Trophoblast cell (in vitro differentiated cells and primary cell): ENCODE data around the gene TMEM150C.
"Not testable (repeated sequence)": the region's sequence is repeated elsewhere in the genome, so short reads cannot be mapped to it uniquely, and the experiment has no call there.

Experiments
- DNase-seq, 2 donors: peaks; one replicate each; pipeline ENCODE4 v3.0.0-alpha.2; 2016
- H2AFZ ChIP-seq: 2 replicates; pipeline ENCODE4 v1.6.1; 2013; ENCODE audit warnings: low read length, moderate library complexity, mild to moderate bottlenecking; ENCODE audit not compliant: insufficient read depth, poor library complexity
- H2AK5ac ChIP-seq: 2 replicates; pipeline ENCODE4 v1.6.1; 2013; ENCODE audit warnings: mild to moderate bottlenecking, low read length
- H2BK120ac ChIP-seq: 2 replicates; pipeline ENCODE4 v1.6.1; 2013; ENCODE audit warnings: low read length, mild to moderate bottlenecking, moderate library complexity; ENCODE audit not compliant: insufficient read depth, poor library complexity
- H2BK12ac ChIP-seq: 2 replicates; pipeline ENCODE4 v1.6.1; 2013; ENCODE audit warnings: mild to moderate bottlenecking, low read length, moderate library complexity
- H2BK5ac ChIP-seq: 2 replicates; pipeline ENCODE4 v1.6.1; 2013; ENCODE audit warnings: low read length, low read depth, moderate library complexity, mild to moderate bottlenecking; ENCODE audit not compliant: poor library complexity
- H3K14ac ChIP-seq: 2 replicates; pipeline ENCODE4 v1.6.1; 2013; ENCODE audit warnings: mild to moderate bottlenecking, low read length
- H3K18ac ChIP-seq: 2 replicates; pipeline ENCODE4 v1.6.1; 2013; ENCODE audit warnings: mild to moderate bottlenecking, low read length
- H3K23ac ChIP-seq: 2 replicates; pipeline ENCODE4 v1.6.1; 2013; ENCODE audit warnings: low read length
- H3K27ac ChIP-seq: 2 replicates; pipeline ENCODE4 v1.5.1; 2013; ENCODE audit warnings: low read depth, mild to moderate bottlenecking, inconsistent platforms, low read length, moderate library complexity
- H3K27me3 ChIP-seq: 2 replicates; pipeline ENCODE4 v1.6.1; 2013; ENCODE audit warnings: inconsistent platforms, mild to moderate bottlenecking, low read length, moderate library complexity; ENCODE audit not compliant: insufficient read depth
- H3K36me3 ChIP-seq, 2 experiments: 1 replicate in 1 of 2; 2 replicates in 1 of 2; pipeline ENCODE4 v1.6.1; 2013; ENCODE audit warnings: low read length in 2 of 2, mild to moderate bottlenecking in 2 of 2, moderate library complexity in 1 of 2; ENCODE audit not compliant: insufficient read depth in 2 of 2, control insufficient read depth in 1 of 2
- H3K4ac ChIP-seq: 2 replicates; pipeline ENCODE4 v1.6.1; 2013; ENCODE audit warnings: low read depth, mild to moderate bottlenecking, low read length, moderate library complexity
- H3K4me1 ChIP-seq, 2 experiments: 1 replicate in 1 of 2; 2 replicates in 1 of 2; pipeline ENCODE4 v1.6.1; 2013; ENCODE audit warnings: low read length in 2 of 2, mild to moderate bottlenecking in 2 of 2, moderate library complexity in 1 of 2; ENCODE audit not compliant: insufficient read depth in 2 of 2, control insufficient read depth in 1 of 2
- H3K4me2 ChIP-seq: 2 replicates; pipeline ENCODE4 v1.6.1; 2013; ENCODE audit warnings: inconsistent platforms, mild to moderate bottlenecking, low read length, moderate library complexity
- H3K4me3 ChIP-seq: 2 replicates; pipeline ENCODE4 v1.5.1; 2013; ENCODE audit warnings: mild to moderate bottlenecking, low read depth, low read length, inconsistent platforms
- H3K79me1 ChIP-seq: one replicate; pipeline ENCODE4 v1.6.1; 2013; ENCODE audit warnings: low read length
- H3K79me2 ChIP-seq: 2 replicates; pipeline ENCODE4 v1.6.1; 2013; ENCODE audit warnings: low read length, mild to moderate bottlenecking; ENCODE audit not compliant: control insufficient read depth, insufficient read depth, poor library complexity
- H3K9ac ChIP-seq: 2 replicates; pipeline ENCODE4 v1.6.1; 2013; ENCODE audit warnings: mild to moderate bottlenecking, low read length
- H3K9me3 ChIP-seq: 2 replicates; pipeline ENCODE4 v1.6.1; 2013; ENCODE audit warnings: low read depth, mild to moderate bottlenecking, control low read depth, inconsistent platforms, low read length; ENCODE audit not compliant: insufficient read depth
- H4K12ac ChIP-seq: 2 replicates; pipeline ENCODE4 v1.6.1; 2013; ENCODE audit warnings: low read depth, mild to moderate bottlenecking, low read length, moderate library complexity
- H4K8ac ChIP-seq: 2 replicates; pipeline ENCODE4 v1.6.1; 2013; ENCODE audit warnings: low read depth, mild to moderate bottlenecking, low read length, moderate library complexity
- H4K91ac ChIP-seq: one replicate; pipeline ENCODE4 v1.6.1; 2013; ENCODE audit warnings: low read depth, mild to moderate bottlenecking, low read length, moderate library complexity
- WGBS: extraction: QIAGEN DNeasy Blood & Tissue Kit; methylation state at CpG from one replicate; pipeline ENCODE4 v1.1.7; 2013; ENCODE audit warnings: missing lambda C conversion rate; ENCODE audit not compliant: insufficient read length, insufficient coverage; ENCODE audit errors: extremely low coverage; 5-methylcytosine and 5-hydroxymethylcytosine counted together

Gene TMEM150C

DNA sequence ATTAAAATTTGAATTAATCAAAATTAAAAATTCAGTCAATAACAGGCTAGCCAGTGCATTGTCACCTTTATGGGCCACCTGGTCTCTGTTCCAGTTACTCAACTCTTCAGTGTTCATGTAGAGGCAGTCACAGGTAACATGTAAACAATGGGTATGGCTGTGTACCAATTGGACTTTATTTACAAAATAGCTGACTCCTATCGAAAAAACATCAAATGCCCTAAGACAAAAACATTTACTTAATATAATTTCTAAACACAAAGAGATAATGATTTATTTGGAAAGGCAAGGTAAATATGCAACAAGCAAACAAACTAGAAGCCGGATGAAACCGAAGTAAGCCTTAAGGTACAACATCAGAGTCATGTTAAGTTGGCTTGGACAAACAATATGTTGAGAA is 8.8 kb downstream of the TMEM150C start:
- Histone ChIP-seq H3K4ac (no peak overlapping the region), H3K9me3 (no peaks in the 10 kb centered on the region), H3K18ac (no peak overlapping the region), H2BK12ac (no peak overlapping the region), H3K79me2 (no peaks in the 10 kb centered on the region), H2AFZ (no peak overlapping the region), H3K27me3 (no peaks in the 10 kb centered on the region), H2BK120ac (no peak overlapping the region), H3K27ac (no peak overlapping the region), H4K8ac (no peak overlapping the region), H3K4me1 (no peaks in the 10 kb centered on the region), H3K9ac (no peak overlapping the region), H4K12ac (no peak overlapping the region), H3K4me3 (no peak overlapping the region), H3K14ac (no peak overlapping the region), H3K79me1 (no peaks in the 10 kb centered on the region), H3K36me3 (no peaks in the 10 kb centered on the region), H4K91ac (no peak overlapping the region), H3K4me2 (no peak overlapping the region), H3K23ac (no peak overlapping the region), H2AK5ac (no peak overlapping the region), H2BK5ac (no peak overlapping the region)
- no peak for DNase-seq
- WGBS, result no CpG with 5 or more reads among the region's 3 CpGs

- H2BK12ac ChIP-seq, result no peak overlapping the region
- no peaks in the 10 kb centered on the region for H3K27me3 ChIP-seq
- no peak overlapping the region for H2AK5ac ChIP-seq
- H2BK120ac ChIP-seq, result no peak overlapping the region
- no peak overlapping the region for H2BK5ac ChIP-seq
- H3K4me2 ChIP-seq, result no peak overlapping the region
- no peak overlapping the region for H3K18ac ChIP-seq
- no peaks in the 10 kb centered on the region for H3K4me1 ChIP-seq
- H3K14ac ChIP-seq, result no peak overlapping the region
- H3K9ac ChIP-seq, result no peak overlapping the region
- H3K4ac ChIP-seq, result no peak overlapping the region
- no peak overlapping the region for H3K23ac ChIP-seq
- no peaks in the 10 kb centered on the region for H3K79me1 ChIP-seq
- H3K36me3 ChIP-seq, result no peaks in the 10 kb centered on the region
- H3K79me2 ChIP-seq, result no peaks in the 10 kb centered on the region
- no CpG with 5 or more reads among the region's 2 CpGs for WGBS
- H4K12ac ChIP-seq, result no peak overlapping the region
- DNase-seq, result no peak
- no peak overlapping the region for H3K27ac ChIP-seq
- no peak overlapping the region for H4K91ac ChIP-seq
- H3K9me3 ChIP-seq, result no peaks in the 10 kb centered on the region
- H3K4me3 ChIP-seq, result no peak overlapping the region
- H4K8ac ChIP-seq, result no peak overlapping the region
- H2AFZ ChIP-seq, result no peak overlapping the region
These were observed 10.1 kb downstream of the TMEM150C start for GRCh38 chr4:82551734-82552133.

DNA sequence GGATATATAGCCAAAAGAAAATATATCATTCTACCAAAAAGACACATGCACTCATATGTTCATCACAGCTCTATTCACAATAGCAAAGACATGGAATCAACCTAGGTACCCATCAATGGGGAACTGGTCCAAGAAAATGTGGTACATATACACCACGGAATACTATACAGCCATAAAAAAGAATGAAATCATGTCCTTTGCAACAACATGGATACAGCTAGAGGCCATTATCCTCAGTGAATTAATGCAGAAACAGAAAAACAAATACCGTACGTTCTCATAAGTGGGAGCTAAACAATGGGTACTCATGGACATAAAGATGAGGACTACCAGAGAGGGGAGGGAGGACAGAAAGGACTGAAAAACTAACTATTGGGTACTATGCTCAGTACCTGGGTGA is 13.9 kb downstream of the TMEM150C start:
- not testable (repeated sequence) for H4K8ac ChIP-seq, H2BK12ac ChIP-seq, H3K36me3 ChIP-seq, H3K27me3 ChIP-seq, DNase-seq, H2AK5ac ChIP-seq, H2BK5ac ChIP-seq, H3K4me2 ChIP-seq, H3K79me2 ChIP-seq, H4K91ac ChIP-seq, H3K9ac ChIP-seq, H3K4me3 ChIP-seq, H3K18ac ChIP-seq, H3K79me1 ChIP-seq, H2AFZ ChIP-seq, H3K14ac ChIP-seq, H3K23ac ChIP-seq, H3K4me1 ChIP-seq, H2BK120ac ChIP-seq, H4K12ac ChIP-seq, H3K9me3 ChIP-seq, H3K27ac ChIP-seq, H3K4ac ChIP-seq
- WGBS, result no CpG with 5 or more reads among the region's 3 CpGs

DNA sequence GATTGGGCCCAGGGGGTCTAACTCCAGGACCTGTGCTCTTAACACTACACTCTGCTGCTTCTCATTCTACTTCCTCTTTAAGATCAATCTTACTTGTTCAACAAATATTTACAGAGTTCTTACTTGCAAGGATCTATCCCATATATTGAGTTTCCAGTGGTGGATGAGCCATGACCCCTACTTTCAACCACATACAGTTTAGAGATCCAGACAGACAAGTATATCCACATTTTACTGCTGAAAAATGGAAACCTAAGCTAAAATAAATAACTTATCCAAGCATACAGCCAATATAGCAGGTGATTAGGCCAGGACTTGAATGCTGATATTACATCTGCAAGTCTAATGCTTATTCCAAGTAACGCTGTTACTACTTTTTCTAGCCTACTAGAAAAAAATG is 18.7 kb downstream of the TMEM150C start:
- no peaks in the 10 kb centered on the region for H3K9me3 ChIP-seq
- no peaks in the 10 kb centered on the region for H3K79me1 ChIP-seq
- WGBS, result no CpG with 5 or more reads among the region's 1 CpG
- no peak overlapping the region for H2AK5ac ChIP-seq
- no peak overlapping the region for H3K14ac ChIP-seq
- H2BK12ac ChIP-seq, result no peak overlapping the region
- no peak overlapping the region for H3K23ac ChIP-seq
- H2BK120ac ChIP-seq, result no peak overlapping the region
- H3K4ac ChIP-seq, result no peak overlapping the region
- H3K4me3 ChIP-seq, result no peak overlapping the region
- no peak overlapping the region for H3K27ac ChIP-seq
- H3K9ac ChIP-seq, result no peak overlapping the region
- H3K79me2 ChIP-seq, result no peaks in the 10 kb centered on the region
- no peak overlapping the region for H4K12ac ChIP-seq
- DNase-seq, result no peak
- H3K36me3 ChIP-seq, result no peaks in the 10 kb centered on the region
- H4K8ac ChIP-seq, result no peak overlapping the region
- no peaks in the 10 kb centered on the region for H3K4me1 ChIP-seq
- no peak overlapping the region for H2AFZ ChIP-seq
- no peak overlapping the region for H3K18ac ChIP-seq
- no peaks in the 10 kb centered on the region for H3K27me3 ChIP-seq
- no peak overlapping the region for H4K91ac ChIP-seq
- H3K4me2 ChIP-seq, result no peak overlapping the region
- no peak overlapping the region for H2BK5ac ChIP-seq
